GM18526 (cell line): ENCODE results near the gene FAM204A.

ENCODE experiments used
- POLR2A ChIP-seq: IDR thresholded peaks from 3 replicates; pipeline ENCODE4 v1.6.1; 2011; ENCODE audit not compliant: insufficient read length; ENCODE audit errors: extremely low read depth

The FAM204A gene

GRCh38 chr10:118273662-118274061, 68.5 kb downstream of the FAM204A start:
- no peak for TF ChIP-seq POLR2A

- TF ChIP-seq POLR2A: no peak
Measured at GRCh38 chr10:118272767-118273166, 69.4 kb downstream of the FAM204A start.

- no peak for TF ChIP-seq POLR2A
Measured at GRCh38 chr10:118272149-118272721, 69.9 kb downstream of the FAM204A start.

- no peak for TF ChIP-seq POLR2A
Measured at GRCh38 chr10:118271671-118272070, 70.5 kb downstream of the FAM204A start.

GRCh38 chr10:118266098-118266748, 75.9 kb downstream of the FAM204A start:
- TF ChIP-seq POLR2A: no peak

- TF ChIP-seq POLR2A: no peak
Measured at GRCh38 chr10:118264838-118265470, 77.2 kb downstream of the FAM204A start.

- TF ChIP-seq POLR2A: no peak
Measured at GRCh38 chr10:118264252-118264651, 77.9 kb downstream of the FAM204A start.

GRCh38 chr10:118262538-118262937, 79.6 kb downstream of the FAM204A start:
- no peak for TF ChIP-seq POLR2A

- TF ChIP-seq POLR2A: no peak
Measured at GRCh38 chr10:118259288-118259906, 82.7 kb downstream of the FAM204A start.

GRCh38 chr10:118258285-118258684, 83.8 kb downstream of the FAM204A start:
- no peak for TF ChIP-seq POLR2A

- no peak for TF ChIP-seq POLR2A
Measured at GRCh38 chr10:118256825-118257570, 85.1 kb downstream of the FAM204A start.

- no peak for TF ChIP-seq POLR2A
Measured at GRCh38 chr10:118256209-118256608, 85.9 kb downstream of the FAM204A start.

- no peak for TF ChIP-seq POLR2A
Measured at GRCh38 chr10:118255355-118255754, 86.8 kb downstream of the FAM204A start.

GRCh38 chr10:118254654-118255053, 87.5 kb downstream of the FAM204A start:
- TF ChIP-seq POLR2A: no peak

GRCh38 chr10:118253397-118253796, 88.7 kb downstream of the FAM204A start:
- TF ChIP-seq POLR2A: no peak
